GM12891 (cell line): ENCODE results near the gene ADRA1B.

Experiments
- POLR2A ChIP-seq: IDR thresholded peaks from 2 replicates; pipeline ENCODE4 v1.6.1; 2011; ENCODE audit warnings: low read depth, low read length, control low read depth
- POLR2AphosphoS5 ChIP-seq: IDR thresholded peaks from 2 replicates; pipeline ENCODE4 v1.6.1; 2011; ENCODE audit warnings: low read depth, low read length, control low read depth
- POU2F2 ChIP-seq: IDR thresholded peaks from 2 replicates; pipeline ENCODE4 v1.6.1; 2011; ENCODE audit warnings: low read depth, mild to moderate bottlenecking, control low read depth, low read length, moderate library complexity
- TAF1 ChIP-seq: IDR thresholded peaks from 2 replicates; pipeline ENCODE4 v1.6.1; 2011; ENCODE audit warnings: low read depth, low read length, control low read depth

GRCh38 chr5:159951387-159951786, 35.1 kb downstream of the ADRA1B start:
- no peak for TF ChIP-seq POLR2A
- TF ChIP-seq POLR2AphosphoS5: no peak
- TF ChIP-seq TAF1: no peak
- TF ChIP-seq POU2F2: no peak
